Dedifferentiated amniotic fluid mesenchymal stem cell (primary cell): ENCODE data around the gene CDKAL1.
"Not testable (repeated sequence)": the region's sequence is repeated elsewhere in the genome, so short reads cannot be mapped to it uniquely, and the experiment has no call there.

Source experiments
- DNase-seq: peaks from one replicate; pipeline ENCODE4 v3.0.0-alpha.2; 2016; ENCODE audit errors: extremely low spot score

Gene CDKAL1

DNA sequence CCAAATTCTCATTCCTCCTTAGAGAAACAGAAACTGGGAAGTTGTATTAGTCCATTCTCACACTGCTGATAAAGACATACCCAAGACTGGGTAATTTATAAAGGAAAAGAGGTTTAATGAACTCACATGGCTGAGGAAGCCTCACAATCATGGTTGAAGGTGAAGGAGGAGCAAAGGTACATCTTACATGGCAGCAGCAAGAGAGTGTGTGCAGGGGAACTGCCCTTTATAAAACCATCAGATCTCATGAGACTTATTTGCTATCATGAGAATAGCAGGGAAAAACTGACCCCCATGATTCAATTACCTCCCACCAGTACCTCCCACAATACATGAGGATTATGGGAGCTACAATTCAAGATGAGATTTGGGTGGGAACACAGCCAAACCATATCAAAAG, 720.2 kb downstream of the CDKAL1 start:
- DNase-seq = not testable (repeated sequence)

DNA sequence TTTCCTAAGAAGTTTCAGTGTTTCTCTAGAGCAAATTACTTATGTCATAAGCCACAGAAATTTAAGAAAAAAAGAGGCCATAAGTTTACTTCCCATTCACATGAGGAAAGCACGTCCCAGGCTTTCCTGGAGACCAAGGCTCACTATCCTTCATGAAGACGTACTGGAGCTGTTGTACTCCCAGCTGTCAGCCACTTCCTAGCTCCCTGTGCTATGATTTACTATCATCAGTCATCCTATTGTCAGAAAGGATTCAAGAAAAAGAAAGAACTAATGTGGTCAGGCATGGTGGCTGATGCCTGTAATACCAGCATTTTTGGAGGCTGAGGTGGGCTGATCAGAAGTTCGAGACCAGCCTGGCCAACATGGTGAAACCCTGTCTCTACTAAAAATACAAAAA, 721.9 kb downstream of the CDKAL1 start:
- no peak for DNase-seq

DNA sequence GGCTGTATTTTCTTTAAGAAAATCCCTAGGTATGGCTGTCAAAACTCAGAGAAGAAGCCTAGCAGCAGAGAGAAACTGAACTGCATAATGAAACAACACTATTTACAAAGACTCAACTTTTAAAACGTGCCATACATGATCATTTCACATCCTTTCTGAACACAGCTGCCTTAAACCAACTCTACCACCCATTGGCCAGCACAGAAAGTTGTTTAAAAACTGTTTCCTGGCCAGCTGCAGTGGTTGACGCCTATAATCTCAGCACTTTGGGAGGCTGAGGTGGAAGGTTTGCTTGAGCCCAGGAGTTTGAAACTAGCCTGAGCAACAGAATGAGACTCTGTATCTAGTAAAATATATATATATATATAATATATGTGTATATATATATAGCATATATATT, 722.9 kb downstream of the CDKAL1 start:
- DNase-seq = no peak

DNA sequence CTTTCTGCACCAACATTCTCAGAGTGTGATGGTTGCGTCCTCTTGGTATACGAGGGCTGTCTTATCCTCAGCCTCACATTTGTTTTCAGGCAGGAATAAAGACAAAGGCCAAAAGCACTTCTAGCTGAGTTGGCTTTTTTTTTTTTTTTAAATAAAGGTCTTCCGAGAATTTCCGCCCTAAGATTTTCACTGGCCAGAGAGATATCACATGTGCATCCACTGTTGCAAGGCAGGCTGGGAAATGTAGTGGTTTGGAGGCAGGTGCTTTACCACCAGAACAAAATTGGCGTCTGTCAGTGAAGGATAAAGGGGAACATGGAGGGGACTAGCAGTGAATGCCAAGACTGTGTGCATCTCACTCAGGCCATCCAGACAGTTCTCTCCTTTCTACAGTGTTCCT, 724.4 kb downstream of the CDKAL1 start:
- DNase-seq = no peak

DNA sequence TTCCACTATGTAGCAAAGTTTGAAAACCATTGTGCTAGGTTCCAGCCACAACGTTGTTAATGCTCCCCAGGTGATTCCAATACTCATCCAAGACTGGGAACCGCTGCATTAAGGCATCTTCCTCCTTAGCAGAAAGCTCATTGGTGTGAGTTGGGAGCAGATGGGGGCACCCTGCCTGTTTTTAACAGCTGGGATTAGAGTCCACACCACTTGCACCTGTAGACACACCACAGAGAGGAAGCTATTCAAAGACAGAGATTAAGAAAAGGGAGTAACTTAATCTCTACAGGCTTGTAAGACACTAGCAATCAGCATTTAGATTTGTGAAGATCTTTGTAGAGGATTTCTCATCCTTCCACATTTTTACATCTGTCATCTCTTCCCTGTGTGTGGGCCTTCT, 725.4 kb downstream of the CDKAL1 start:
- no peak for DNase-seq

DNA sequence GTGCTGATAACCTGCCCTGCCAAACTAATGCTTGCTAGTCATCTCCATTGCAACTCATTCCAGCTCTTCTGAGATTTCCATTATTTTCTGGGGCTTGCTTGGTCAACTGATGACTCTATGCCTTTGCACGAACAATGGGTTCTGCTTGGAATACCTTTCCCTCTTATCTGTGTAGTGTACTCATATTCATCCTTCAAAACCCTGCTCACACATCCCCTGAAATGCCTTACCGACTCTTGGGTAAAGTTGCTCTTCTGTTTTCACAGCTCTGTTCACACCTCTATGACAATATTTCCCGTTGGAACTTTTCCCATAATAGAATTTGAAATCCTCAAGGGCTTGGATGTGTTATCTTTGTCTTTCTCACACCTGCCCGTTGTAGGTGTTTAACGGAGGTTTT, 728.2 kb downstream of the CDKAL1 start:
- DNase-seq = no peak

DNA sequence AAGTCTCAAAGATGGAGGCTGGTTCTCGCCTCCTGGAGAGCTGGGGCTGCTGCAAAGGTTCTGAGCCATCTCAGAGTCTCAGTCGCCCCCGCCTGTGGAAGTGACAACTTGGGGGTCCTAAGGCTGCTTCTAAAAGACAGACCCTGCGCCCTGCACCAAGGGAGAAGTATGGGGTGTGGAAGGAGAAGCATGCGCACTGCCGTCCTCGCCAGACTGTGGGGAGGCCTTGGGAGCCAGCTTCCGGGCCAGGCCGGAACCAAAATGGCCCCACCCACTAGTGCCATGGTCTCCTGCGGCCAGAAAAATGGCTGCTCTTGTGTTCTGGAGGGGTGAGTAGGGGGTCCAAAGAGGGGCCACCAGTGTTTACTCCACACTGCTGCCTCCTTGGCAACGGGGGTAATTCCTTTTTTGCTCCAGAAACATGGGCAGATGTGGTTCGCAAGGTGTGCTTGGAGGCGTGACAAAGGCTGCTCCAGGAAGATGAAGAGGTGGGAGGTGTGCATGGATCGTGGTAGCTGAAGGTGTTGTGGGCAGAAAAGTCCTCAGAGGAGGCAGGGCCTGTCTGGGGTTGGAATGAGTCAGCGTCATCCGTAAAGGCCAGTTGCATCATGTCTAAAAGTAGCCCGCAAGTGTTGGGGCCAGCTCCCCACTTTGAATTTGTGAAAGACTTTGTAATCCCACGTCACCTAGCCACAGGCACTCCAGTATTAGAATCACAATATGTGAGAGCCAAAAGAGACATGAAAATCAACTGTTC, 729.5 kb downstream of the CDKAL1 start:
- DNase-seq = no peak

DNA sequence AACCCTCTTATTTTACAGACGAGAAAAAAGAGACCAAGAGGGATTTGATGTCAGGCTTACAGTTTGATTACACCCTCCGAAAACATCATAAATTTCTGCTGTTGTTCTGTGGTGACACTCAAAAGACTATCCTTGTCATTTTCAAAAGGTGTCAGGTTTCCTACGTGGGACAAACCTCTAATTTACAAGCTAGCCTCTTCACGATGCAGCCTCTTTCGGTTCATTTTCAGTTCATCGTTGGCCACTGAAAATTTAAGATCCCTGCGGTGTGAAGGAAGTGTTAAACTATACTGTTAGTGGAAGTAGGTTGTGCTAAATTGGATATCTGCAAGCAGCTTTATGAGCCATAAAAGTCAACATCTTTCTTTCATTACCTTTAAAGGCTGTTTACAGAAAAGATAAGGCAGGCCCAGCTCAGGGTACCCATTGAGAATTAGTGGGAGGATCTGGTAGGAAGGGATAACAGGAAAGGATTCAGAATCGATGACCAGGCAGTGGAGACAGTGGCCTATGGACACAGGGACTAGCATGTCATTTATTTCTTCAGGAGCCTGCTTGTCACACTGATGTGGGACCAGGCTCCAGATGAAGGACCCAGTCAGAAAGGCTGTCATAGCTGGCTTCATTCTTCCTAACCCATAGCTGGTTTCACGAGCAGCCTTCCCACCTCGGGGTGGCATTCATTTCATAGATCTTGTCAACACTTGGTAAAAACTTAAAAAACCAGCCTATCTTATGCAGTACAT, 730.2 kb downstream of the CDKAL1 start:
- DNase-seq = no peak

DNA sequence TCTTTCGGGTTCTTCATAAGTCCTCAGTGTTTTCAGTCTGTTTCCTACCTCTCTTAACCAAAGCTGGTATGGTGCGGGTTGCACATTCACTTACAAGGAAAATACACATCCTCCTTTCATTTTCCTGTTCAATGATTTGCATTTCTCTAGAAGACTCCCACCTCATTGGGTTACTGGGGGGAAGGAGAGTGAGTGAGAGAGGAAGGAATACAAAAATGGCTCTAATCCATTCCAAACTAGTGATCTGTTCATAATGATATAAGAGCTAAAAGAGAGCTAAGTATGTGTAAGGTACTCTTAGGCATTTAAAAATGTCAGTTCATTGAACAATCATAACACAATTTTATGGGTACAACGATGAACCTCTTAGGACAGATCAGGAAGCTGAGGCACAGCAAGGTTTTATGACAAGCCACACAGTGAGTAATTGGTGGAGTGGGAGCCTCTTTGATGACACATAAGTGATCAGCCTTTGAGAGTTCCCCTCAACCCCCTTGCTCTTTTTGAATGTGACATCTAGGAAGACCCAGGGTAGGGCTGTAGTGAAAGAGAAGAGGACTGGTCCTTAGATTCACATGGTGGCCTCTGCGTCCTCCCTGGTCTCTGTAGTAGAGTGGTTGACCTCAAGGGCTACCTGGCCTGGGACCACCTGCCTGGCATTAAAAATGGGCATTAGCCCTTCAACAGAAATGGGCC, 730.9 kb downstream of the CDKAL1 start:
- DNase-seq = no peak

DNA sequence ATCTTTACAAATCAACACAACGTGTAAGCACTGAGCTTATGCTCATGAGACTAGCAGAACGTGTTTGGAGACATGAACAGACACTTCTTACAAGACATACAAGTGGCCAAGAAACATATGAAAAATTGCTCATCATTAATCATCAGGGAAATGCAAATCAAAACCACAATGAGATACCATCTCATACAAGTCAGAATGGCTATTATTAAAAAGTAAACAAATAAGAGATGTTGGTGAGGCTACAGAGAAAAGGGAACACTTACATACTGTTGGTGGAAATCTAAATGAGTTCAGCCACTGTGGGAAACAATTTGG, 731.4 kb downstream of the CDKAL1 start:
- DNase-seq = no peak

DNA sequence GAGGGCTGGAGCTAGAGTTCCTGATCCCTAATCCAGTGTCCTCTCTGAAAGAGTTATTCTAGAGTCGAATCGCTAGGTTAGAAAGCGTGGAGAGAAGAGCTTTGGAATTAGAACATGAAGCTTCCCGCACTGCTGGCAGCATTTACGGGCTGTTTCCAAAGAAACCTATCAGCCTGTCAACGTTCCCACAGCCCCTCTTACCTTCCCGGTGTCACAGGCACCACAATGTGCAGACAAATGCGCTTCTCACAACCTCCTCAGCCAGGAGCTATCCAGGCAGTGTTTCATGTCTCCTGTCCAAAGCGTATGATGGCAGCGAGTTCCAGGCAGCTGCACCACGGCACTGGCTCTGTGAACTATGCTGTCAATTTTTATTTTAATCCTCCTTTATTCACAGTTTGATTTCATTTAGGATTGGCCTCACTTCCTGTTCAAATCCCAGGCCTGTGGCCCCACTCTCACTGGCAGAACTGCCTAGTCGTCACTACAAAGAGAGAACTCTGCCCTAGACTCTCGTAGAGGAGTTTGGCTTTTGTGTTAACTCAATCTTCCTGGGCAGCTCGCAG, 736.5 kb downstream of the CDKAL1 start:
- no peak for DNase-seq

DNA sequence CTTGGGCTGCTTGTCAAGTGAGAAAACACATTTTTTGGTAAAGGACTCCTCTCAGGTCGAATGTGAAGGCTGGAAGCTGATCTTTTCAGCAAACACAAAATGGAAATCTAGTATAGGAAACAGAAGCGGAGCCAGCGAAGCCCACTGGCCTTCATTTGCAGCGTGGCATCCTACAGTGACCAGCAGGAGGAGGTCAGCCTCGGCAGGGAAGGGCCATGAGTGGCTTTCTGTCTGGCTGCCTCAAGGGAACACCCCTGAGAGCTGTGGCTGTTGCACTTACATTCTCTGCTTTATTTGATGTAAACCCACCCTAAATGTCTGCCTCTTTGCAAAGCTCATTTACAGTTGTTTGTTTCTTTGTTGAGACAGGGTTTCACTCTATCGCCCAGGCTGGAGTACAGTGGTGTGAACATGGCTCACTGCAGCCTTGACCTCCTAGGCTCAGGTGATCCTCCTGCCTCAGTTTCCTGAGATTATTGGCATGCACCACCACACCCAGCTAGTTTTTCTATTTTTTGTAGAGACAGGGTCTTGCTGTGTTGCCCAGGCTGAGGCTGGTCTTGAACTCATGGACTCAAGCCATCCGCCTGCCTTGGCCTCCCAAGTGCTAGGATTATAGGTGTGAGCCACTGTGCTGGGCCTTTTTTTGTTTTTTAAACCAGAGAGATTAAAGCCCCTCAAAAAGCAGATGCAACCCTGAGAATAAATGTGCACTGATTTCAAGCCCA, 737.3 kb downstream of the CDKAL1 start:
- no peak for DNase-seq

DNA sequence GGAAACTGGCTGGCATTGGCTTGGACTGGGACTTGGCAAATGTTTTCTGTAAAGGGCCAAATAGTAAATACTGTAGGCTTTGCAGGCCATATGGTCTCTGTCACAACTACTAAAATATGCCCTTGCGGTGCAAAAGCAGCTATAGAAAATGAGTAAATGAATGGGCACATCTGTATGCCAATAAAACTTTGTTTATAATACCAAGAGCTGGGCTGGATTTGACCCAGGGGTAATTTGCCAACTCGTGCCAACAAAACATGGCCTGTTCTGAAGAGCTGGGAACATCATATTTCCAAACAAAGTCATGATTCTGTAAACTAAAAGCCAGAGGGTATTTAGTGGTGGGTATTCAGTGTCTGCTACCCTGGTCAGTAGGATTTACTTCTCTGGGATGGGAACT, 739.2 kb downstream of the CDKAL1 start:
- DNase-seq = no peak

DNA sequence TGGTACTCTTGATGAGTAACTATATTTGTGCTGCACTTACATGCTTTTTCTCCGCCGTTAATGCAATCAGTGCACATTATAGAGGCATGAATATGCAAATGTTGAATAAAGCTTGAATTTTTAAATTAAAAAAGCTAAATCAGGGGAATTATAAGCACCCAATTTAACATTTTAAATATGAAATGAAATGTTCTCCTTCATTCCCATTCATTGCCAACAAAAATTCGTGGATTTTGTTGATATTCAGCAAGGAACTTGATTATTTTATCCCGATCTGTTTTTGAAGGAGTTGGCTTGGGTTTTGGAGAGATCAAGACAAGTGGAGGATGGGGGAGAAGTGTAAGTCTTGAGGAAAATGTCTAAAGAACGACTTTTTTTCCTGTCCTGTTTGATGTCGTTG, 740.6 kb downstream of the CDKAL1 start:
- no peak for DNase-seq

DNA sequence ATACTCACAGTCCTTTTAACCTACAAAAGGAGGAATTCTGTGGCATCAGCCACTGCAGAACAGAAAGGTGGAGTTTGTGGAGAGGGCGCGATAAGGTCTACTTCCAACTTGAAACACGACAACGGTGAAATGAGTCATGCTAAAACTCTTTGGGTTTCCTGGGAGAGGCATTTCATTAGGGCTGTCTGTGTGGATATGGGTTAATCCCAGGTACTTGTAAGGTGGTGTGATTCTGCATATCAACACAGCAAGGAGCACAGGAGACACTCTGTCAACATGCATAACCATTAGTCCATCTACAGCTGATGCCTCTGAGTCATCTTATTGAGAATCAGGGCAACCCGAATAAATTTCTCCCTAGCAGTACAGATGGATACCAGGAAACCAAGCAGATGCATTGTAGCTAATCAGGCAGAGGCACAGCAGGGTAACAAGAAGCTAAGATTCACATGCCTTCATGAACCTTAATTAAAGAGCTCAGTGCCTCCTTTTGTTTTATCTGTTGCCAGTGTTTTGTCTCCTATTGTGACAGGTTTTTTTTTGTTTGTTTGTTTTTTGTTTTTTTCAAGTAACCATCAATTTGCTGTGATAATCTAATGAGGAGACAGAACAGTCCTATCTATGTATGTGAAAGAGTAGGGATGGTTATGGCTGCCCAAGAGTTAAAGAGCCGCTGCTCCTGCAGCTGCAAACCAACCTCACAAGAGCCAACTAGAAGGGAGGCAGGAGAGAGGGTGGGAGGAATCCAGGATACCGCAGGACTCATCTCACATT, 743.5 kb downstream of the CDKAL1 start:
- no peak for DNase-seq

DNA sequence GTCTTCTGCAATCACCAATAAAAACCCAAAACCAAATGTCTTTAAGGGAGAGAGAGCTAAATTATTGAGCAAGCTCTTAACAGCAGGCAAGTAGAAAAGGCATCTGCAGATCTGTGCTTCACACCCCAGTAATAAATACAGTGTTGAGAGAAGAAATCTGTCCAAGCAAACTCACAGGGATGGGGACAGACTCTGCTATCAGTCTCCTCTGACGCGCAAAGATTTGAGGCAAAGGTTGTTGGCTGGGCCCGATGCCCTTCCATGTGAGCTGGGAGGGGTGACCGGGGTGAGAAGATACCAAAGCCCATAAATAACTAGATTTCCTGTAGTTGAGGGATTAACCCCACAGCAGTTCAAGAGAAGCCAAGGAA, 744.1 kb downstream of the CDKAL1 start:
- no peak for DNase-seq

DNA sequence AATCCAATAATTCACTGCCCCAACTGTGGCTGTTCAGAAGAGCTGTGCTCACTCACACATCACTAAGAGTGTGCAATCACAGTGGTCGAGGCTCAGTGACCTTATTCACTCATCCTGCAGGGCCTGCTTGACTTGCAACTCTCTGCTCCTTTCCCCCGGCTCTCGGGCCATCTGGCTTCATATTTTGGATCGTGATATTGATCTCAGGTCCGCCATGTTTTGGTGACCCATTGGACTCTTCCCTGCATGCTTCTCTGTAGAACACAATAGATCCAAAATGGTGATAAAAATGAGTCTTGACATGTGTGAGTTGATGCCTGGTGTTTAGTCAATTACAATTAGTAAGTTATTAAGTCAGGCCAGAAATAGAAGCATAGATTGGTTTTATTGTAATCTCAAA, 745.4 kb downstream of the CDKAL1 start:
- DNase-seq = no peak

DNA sequence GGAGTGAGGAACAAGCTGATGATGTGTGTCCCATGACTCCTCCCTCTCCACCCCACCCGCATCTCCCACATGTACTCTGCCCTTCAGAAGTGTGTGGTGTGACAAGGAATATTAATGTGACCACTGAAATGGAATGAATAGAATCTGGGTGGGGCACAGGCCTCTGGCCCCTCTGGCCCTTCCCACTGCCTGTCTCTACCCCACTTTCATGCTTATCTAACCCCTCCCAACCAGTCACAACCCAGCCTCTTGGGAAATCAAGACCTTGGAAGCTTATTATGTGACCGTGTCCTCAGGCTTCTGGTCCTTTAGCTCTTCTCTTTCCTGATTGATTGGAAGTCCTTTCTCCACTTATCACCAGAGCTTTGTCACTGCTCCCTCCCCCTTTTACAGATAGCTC, 747.1 kb downstream of the CDKAL1 start:
- DNase-seq = no peak
